HG02943 (cell line): ENCODE data around the gene KRTAP19-1.
"Not testable (repeated sequence)": the region's sequence is repeated elsewhere in the genome, so short reads cannot be mapped to it uniquely, and the experiment has no call there.

Experiments
- ATAC-seq: cut with Tn5 transposase; IDR thresholded peaks from one replicate; pipeline ENCODE4 v1.9.1; 2021; ENCODE audit warnings: mild to moderate bottlenecking, low read depth, moderate library complexity; ENCODE audit not compliant: unreplicated experiment

The KRTAP19-1 gene

DNA sequence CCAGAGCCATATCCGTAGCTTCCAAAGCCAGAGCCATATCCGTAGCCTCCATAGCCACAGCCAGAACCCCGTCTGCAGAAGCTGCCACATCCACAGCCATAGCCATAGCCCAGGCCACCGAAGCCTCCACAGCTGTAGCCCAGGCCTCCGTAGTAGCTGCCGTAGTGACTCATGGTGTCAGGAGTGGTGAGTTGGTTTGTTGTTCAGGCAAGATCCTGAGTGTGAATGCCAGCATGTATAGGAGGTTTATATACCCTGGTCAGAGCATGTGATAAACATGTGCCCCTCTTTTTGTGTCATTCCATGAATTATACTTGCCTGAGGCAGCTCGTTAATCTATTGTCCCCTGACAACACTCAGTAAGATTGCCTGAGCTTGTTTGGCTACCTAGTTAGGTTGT, at the start of gene KRTAP19-1:
TSS of gene KRTAP19-1 (minus strand) at position 223 of the 400 bp plus-strand sequence. CDS start at position 173, 50 bp downstream.
- no peak for ATAC-seq

GRCh38 chr21:30518876-30519275, 38.7 kb upstream of the KRTAP19-1 start:
- no peak for ATAC-seq

DNA sequence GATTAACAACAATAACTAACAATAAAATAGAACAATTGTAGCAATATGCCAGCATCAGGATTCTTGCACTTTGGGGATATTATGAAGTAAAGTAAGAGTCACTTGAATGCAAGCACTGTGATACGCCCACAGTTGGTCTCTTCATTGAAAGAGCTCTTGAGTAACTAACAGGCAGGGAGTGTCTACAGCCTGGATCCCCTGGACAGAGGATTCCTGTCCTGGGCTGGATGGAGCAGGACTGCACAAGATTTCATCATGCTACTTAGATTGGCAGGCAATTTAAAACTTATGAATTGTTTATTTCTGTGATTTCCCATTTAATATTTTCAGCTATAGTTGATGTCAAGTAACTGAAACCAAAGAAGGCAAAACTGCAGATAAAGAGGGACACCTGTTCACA, 35.5 kb upstream of the KRTAP19-1 start:
- ATAC-seq = no peak

- not testable (repeated sequence) for ATAC-seq
Measured at GRCh38 chr21:30505621-30506205, 25.5 kb upstream of the KRTAP19-1 start.

DNA sequence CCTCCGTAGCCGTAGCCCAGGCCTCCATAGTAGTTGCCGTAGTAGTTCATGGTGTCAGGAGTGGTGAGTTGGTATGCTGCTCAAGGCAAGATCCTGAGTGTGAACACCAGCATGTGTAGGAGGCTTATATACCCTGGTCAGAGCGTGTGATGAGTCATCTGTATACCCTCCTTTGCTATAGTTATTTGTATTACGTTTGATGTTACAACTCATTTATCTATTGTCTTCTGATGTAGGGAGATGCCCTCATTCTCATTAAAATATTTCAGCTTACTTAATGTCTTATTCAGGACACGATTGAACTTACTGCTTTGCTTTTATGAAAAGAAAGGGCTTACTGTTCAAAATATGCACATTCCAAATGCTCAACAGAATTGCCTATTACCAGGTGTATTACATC, 21.9 kb upstream of the KRTAP19-1 start, which contains the start of gene KRTAP19-5:
TSS of gene KRTAP19-5 (minus strand) at position 101 of the 400 bp plus-strand sequence. CDS start at position 50, 51 bp downstream.
- ATAC-seq = no peak

GRCh38 chr21:30497065-30497464, 16.9 kb upstream of the KRTAP19-1 start, which contains the start of gene KRTAP19-4:
KRTAP19-4 (minus strand) TSS chr21:30497165; CDS start chr21:30497110, 55 bp downstream.
- no peak for ATAC-seq

- ATAC-seq = no peak
Measured at GRCh38 chr21:30491963-30492428, 11.8 kb upstream of the KRTAP19-1 start, which contains the start of gene KRTAP19-3. KRTAP19-3 (minus strand) TSS chr21:30492013; CDS start chr21:30491957, 56 bp downstream.

DNA sequence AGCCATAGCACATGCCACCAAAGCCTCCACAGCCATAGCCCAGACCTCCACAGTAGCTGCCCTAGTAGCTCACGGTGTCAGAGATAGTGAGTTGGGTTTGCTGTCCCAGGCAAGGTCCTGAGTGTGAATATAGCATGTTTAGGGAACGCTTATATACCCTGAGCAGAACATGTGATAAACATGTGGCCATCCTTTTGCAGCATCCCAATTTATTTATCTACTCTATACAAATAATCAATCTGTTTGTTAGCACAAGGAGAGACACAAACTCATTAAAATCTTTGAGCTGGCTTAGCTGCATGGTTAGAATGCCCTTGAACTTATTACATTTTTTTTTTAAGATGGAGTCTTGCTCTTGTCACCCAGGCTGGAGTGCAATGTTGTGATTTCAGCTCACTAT, 7.2 kb upstream of the KRTAP19-1 start, which contains the start of gene KRTAP19-2:
TSS of gene KRTAP19-2 (minus strand) at position 101 of the 400 bp plus-strand sequence. CDS start at position 13, 88 bp downstream.
- ATAC-seq = no peak

- no peak for ATAC-seq
Measured at GRCh38 chr21:30486180-30486579, 6.0 kb upstream of the KRTAP19-1 start.

- ATAC-seq = no peak
Measured at GRCh38 chr21:30482130-30482529, 2.0 kb upstream of the KRTAP19-1 start.

GRCh38 chr21:30479259-30479658, 908 bp downstream of the KRTAP19-1 start:
- no peak for ATAC-seq

GRCh38 chr21:30478004-30478403, 2.2 kb downstream of the KRTAP19-1 start:
- ATAC-seq = no peak

DNA sequence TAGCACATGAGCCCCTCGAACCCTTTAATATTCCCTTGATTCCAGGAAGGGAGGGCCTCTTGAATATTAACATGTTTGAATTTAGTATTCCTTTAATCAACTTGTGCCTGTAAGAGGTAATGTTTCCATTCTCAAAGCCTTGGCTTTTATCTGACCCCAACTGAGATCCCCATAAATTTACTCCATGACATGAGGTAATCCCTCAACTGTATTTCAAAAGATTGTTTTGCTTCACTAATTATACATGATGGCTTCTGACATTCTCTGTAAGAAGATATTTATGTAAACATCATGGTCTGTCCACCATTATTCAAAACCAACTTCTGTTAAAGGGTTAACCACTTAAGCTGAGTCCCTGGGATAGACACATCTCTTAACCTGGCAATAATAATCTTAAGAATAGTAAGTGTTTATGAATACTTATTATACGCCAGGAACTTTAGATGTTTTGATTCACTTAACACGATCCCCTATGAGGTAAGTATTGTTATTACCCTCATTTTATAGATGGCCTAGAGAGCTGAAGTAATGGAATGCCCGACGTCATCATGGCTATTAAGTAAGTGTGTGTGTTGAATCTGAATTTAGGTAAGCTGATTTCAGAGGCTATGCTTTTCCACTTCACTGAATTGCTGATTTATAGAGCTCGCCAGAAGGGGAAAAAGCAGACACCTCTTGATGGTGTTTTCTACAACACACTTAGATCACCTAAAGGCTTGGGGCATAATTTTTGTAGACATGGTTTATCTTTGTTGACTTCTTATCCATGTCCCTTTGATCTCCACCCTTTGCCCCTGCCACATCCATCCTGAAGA, 11.1 kb downstream of the KRTAP19-1 start:
- ATAC-seq = no peak

- ATAC-seq = no peak
Measured at GRCh38 chr21:30463713-30464112, 16.5 kb downstream of the KRTAP19-1 start.

DNA sequence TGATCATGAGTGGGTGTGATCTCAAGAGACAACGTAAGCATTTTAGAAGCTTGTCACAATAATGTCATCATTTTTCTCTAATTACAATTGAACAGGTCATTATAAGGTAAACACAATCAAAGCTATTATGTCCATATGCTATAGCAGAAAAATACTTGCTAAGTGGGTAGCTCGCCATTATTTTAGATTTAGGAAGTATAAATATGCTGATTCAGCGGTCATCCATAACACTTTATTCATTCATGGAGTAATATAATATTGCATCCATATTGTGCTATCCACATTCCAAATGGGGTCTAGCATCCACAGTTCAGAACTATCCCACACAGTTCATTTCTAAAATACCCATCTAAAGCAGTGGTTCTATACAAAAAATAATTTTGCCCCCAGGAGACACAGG, 31.7 kb downstream of the KRTAP19-1 start:
- ATAC-seq = no peak

GRCh38 chr21:30447056-30447455, 33.1 kb downstream of the KRTAP19-1 start:
- no peak for ATAC-seq

DNA sequence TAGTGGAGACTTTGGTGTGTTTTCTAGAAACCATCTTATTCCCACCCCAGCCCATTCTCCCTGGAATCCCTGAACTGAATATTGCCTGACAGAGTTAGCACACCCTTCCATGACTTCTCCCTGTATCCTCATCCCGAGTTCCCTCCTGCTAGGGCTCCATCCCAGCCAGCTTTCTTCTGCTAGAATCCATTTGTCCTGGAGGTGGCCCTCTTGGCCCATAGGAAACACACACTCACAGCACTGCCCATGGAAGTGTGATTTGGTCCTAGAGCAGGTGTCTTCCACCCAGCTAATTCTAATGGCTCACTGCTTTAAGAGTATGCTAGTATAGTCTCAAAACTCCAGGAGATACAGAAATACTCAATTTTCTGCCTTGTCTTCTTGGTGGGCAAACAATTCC, 36.0 kb downstream of the KRTAP19-1 start:
- no peak for ATAC-seq

DNA sequence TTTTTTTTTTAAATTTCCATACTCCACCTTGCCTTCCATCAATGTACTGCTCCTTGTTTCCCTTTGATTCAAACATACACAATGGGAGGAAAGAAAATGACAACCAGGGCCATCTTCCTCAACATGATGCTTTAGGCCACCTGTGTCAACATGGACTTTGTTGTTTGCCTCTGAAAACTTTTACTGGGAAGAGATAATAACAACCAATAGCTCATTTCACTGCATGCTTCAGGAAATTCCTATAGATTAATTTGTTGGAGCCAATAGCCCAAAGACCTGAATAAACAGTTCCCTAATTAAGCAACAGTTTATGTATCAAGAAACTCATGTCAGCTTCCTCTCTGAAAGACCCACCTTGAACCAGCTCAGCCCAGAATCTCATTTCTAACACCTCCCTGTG, 36.9 kb downstream of the KRTAP19-1 start:
- no peak for ATAC-seq

- ATAC-seq = no peak
Measured at GRCh38 chr21:30439975-30440374, 40.2 kb downstream of the KRTAP19-1 start, which contains the start of gene KRTAP15-1. KRTAP15-1 (plus strand) TSS chr21:30440275; CDS start chr21:30440328, 53 bp downstream.

GRCh38 chr21:30437010-30437565, 43.1 kb downstream of the KRTAP19-1 start:
- ATAC-seq = no peak
